Stomach (tissue), 9 donors: ENCODE data around the gene PDCD1. TPM values are rescaled to one million over a fixed set of nuclear protein-coding genes. Genes with fewer than 3 reads are reported as not detected.
A peak's percentile ranks its signal among the peaks of the same experiment; 100 is the strongest.

Source experiments
- DNase-seq, 2 donors: peaks; one replicate each; pipeline versions ENCODE4 v3.0.0 to v3.0.0-alpha.2; 2013 to 2019
- H3K27ac ChIP-seq, 5 donors: fragments of 200-600 bp in 4 of 5; sonication (generic) in 4 of 5; one replicate each; pipeline ENCODE4 v1.5.1; 2013 to 2019; ENCODE audit warnings: mild to moderate bottlenecking in 1 of 5, moderate library complexity in 1 of 5
- H3K27me3 ChIP-seq, 3 donors: fragments of 200-600 bp; sonication (generic); one replicate each; pipeline ENCODE4 v1.5.1; 2017 to 2019; ENCODE audit warnings: mixed run types in 1 of 3
- H3K36me3 ChIP-seq, 4 donors: fragments of 200-600 bp; sonication (generic); 1 replicate in 3 of 4; 2 replicates in 1 of 4; pipeline ENCODE4 v1.5.1; 2016 to 2019
- H3K4me1 ChIP-seq, 4 donors: fragments of 200-600 bp; sonication (generic); one replicate each; pipeline ENCODE4 v1.5.1; 2016 to 2019
- H3K4me3 ChIP-seq, 4 donors: fragments of 200-600 bp; sonication (generic) in 3 of 4; one replicate each; pipeline ENCODE4 v1.5.1; 2016 to 2019; ENCODE audit warnings: mild to moderate bottlenecking in 1 of 4
- H3K9me3 ChIP-seq, 4 donors: fragments of 200-600 bp; sonication (generic); one replicate each; pipeline ENCODE4 v1.5.1; 2016 to 2019
- EP300 ChIP-seq: sonication (generic); formaldehyde crosslinking; IDR thresholded peaks from one replicate; pipeline ENCODE4 v1.6.1; 2017; ENCODE audit warnings: antibody characterized with exemption
- POLR2A ChIP-seq, 4 donors: fragments of 450-650 bp; IDR thresholded peaks; one replicate each; pipeline ENCODE4 v1.6.1; 2016; ENCODE audit warnings: antibody characterized with exemption in 4 of 4, control low read depth in 2 of 4, mild to moderate bottlenecking in 1 of 4, moderate library complexity in 1 of 4
- POLR2AphosphoS5 ChIP-seq, 3 donors: sonication (generic); formaldehyde crosslinking; IDR thresholded peaks; one replicate each; pipeline ENCODE4 v1.6.1; 2016; ENCODE audit warnings: antibody characterized with exemption in 3 of 3
- WGBS, 5 donors: extraction: QIAGEN DNeasy Blood & Tissue Kit in 3 of 5; methylation state at CpG; one replicate each; pipeline versions ENCODE4 v1.1.5 to v1.1.7; 2013 to 2018; 5-methylcytosine and 5-hydroxymethylcytosine counted together
- intact Hi-C: fragments of 100-400 bp; cut with DNase I; formaldehyde crosslinking; loops from one replicate; pipeline ENCODE4 v1.15.1; 2023; ENCODE audit warnings: low total_unique reads
- polyA plus RNA-seq, 3 donors: library from polyadenylated mRNA; stranded (reverse); fragments of 200-250 nt; gene quantifications; one replicate each; pipeline ENCODE4 v1.2.3, GENCODE V29; 2013
- total RNA-seq, 5 donors: library from RNA; depleted of rRNA; stranded (reverse); fragments of >200 nt; gene quantifications; one replicate each; pipeline versions ENCODE4 v1.1.0 to v1.2.3, GENCODE V29; 2014 to 2016
- TF ChIP-seq, protein P1 (sequence below), 7 experiments: fragments of 450-650 bp in 4 of 7; fragments of 200-600 bp in 3 of 7; sonication (generic) in 3 of 7; IDR thresholded peaks; one replicate each; pipeline ENCODE4 v1.5.1; 2016 to 2019; ENCODE audit warnings: antibody characterized with exemption in 7 of 7, control low read depth in 2 of 7, mild to moderate bottlenecking in 1 of 7
- donor health status: healthy with polysubstance abuse.
- donor health status: Bipolar disorder and iron deficiency.
- donor health status: healthy.

Gene PDCD1
- total and polyA plus RNA-seq, 8 donors, result 0.18 to 2.2 (median 0.60) TPM; not detected in 3

DNA sequence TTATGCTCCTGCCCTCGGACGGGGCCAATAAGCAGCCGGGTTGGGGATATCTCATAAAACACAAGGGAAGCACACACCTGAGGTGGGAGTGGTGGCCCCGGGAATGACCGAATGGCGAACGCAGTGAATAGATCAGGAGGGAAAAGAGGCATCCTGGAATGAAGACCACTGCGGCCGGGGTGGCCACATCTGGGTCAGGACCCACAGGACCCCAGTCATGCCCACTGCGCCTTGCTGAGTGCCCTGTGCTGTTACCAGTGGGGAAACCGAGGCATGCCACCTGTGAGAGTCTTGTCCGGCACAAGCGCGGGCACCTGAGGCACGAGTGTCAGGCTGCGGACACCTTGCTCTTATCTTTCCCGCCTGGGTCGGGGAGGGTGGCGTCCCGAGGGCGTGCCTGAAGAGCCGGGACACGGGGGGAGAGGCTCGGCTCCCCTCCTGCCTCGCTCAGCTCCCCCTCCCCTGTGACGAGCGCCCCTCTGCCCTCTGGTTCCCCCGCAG lies 1.6 kb downstream of the PDCD1 start:
- intact Hi-C loops, result no loop called here
- peaks cover 7 to 32% (median 21%) of the 10 kb centered on the region in 4 donors for H3K4me1 ChIP-seq
- no peaks in the 10 kb centered on the region for H3K9me3 ChIP-seq
- no peak for DNase-seq
- H3K27ac ChIP-seq, result no peak overlapping the region
- TF ChIP-seq, protein P1, sequence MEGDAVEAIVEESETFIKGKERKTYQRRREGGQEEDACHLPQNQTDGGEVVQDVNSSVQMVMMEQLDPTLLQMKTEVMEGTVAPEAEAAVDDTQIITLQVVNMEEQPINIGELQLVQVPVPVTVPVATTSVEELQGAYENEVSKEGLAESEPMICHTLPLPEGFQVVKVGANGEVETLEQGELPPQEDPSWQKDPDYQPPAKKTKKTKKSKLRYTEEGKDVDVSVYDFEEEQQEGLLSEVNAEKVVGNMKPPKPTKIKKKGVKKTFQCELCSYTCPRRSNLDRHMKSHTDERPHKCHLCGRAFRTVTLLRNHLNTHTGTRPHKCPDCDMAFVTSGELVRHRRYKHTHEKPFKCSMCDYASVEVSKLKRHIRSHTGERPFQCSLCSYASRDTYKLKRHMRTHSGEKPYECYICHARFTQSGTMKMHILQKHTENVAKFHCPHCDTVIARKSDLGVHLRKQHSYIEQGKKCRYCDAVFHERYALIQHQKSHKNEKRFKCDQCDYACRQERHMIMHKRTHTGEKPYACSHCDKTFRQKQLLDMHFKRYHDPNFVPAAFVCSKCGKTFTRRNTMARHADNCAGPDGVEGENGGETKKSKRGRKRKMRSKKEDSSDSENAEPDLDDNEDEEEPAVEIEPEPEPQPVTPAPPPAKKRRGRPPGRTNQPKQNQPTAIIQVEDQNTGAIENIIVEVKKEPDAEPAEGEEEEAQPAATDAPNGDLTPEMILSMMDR (IDR thresholded peaks at IDR 0.05), result no peak
- no peak for TF ChIP-seq POLR2A (IDR thresholded peaks at IDR 0.05)
- TF ChIP-seq EP300, result no peak
- no peak for TF ChIP-seq POLR2AphosphoS5 (IDR thresholded peaks at IDR 0.05)
- WGBS, 5 donors, result 74 to 85% (median 83%) methylated on average over 19 to 28 of the region's 28 CpGs
- H3K27me3 ChIP-seq, result peaks cover 0 to 50% (median 3%) of the 10 kb centered on the region in 3 donors
- no peaks in the 10 kb centered on the region for H3K36me3 ChIP-seq
- peak overlapping the region in 2 of 4 donors; percentile 30 to 31 for H3K4me3 ChIP-seq

GRCh38 chr2:241855888-241856422 lies 2.7 kb downstream of the PDCD1 start:
- intact Hi-C loops, result no loop called here
- TF ChIP-seq POLR2AphosphoS5 (IDR thresholded peaks at IDR 0.05) (no peak), POLR2A (IDR thresholded peaks at IDR 0.05) (no peak), EP300 (no peak)
- TF ChIP-seq, protein P1 (IDR thresholded peaks at IDR 0.05), result no peak
- Histone ChIP-seq H3K27me3 (peaks cover 0 to 43% (median 3%) of the 10 kb centered on the region in 3 donors), H3K27ac (no peak overlapping the region), H3K36me3 (no peaks in the 10 kb centered on the region), H3K9me3 (no peaks in the 10 kb centered on the region), H3K4me3 (no peak overlapping the region), H3K4me1 (peaks cover 7 to 32% (median 21%) of the 10 kb centered on the region in 4 donors)
- WGBS, 5 donors, result 75 to 83% (median 80%) methylated on average over 19 to 20 of the region's 20 CpGs
- DNase-seq, result no peak

- Histone ChIP-seq H3K36me3 (no peaks in the 10 kb centered on the region), H3K9me3 (no peaks in the 10 kb centered on the region), H3K4me1 (peaks cover 7 to 29% (median 20%) of the 10 kb centered on the region in 4 donors), H3K27ac (no peak overlapping the region), H3K4me3 (no peak overlapping the region), H3K27me3 (peaks cover 0 to 40% (median 0%) of the 10 kb centered on the region in 3 donors)
- WGBS, 5 donors, result 75 to 82% (median 79%) methylated on average over 11 to 18 of the region's 18 CpGs
- TF ChIP-seq POLR2AphosphoS5 (IDR thresholded peaks at IDR 0.05) (no peak), EP300 (no peak), POLR2A (IDR thresholded peaks at IDR 0.05) (no peak)
- TF ChIP-seq, protein P1 (IDR thresholded peaks at IDR 0.05), result no peak
- intact Hi-C loops, result no loop called here
- DNase-seq, result no peak
These were observed 3.3 kb downstream of the PDCD1 start for GRCh38 chr2:241855245-241855887.

DNA sequence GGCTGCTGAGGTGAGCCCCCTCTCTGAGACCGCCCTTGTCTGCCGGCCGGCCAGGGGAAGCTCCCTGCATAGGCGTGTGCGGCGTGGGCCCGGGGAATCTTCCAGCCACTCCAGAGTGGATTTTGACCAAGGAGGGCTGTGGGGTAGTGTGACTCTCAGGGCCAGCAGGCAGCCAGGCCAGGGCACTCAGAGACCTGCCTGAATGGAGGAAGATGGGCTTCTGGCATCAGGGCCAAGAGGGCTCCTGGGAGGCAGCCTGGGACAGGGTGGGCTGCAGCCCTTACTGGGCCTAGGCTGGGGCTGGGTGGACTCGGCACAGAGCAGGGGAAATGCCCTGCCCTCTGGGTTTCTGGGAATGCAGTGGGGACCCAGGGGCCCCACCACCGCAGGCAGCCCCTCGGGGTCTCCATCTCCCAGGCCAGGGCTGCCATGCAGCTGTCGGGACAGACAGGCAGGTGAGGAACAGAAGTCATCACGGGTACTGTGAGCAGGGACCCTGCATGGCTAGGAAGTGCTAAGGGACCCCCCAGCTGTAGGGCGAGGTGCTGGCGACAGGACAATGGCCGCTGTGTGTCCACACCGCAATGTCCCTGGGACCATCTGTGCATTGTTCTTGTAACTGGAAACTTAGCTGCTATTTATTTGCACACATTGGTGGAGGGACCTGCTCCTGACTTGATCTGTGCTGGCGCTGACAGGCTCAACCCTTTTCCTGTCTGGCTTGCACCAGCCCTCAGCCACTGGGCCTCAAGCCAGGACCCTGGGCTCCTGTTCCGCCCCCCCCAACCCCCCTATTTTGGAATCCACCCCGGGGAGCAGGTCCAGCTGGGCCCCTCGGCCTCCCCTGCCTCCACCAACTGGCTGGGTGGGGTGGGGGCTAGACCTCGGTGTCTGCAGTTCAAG lies 4.1 kb downstream of the PDCD1 start:
- Histone ChIP-seq H3K27me3 (peaks cover 0 to 40% (median 0%) of the 10 kb centered on the region in 3 donors), H3K9me3 (no peaks in the 10 kb centered on the region), H3K4me1 (peaks cover 2 to 21% (median 14%) of the 10 kb centered on the region in 4 donors), H3K4me3 (no peak overlapping the region), H3K27ac (no peak overlapping the region), H3K36me3 (no peaks in the 10 kb centered on the region)
- no peak for TF ChIP-seq POLR2AphosphoS5 (IDR thresholded peaks at IDR 0.05)
- TF ChIP-seq POLR2A (IDR thresholded peaks at IDR 0.05), result no peak
- intact Hi-C loops, result no loop called here
- DNase-seq, result no peak
- WGBS, 5 donors, result 52 to 61% (median 57%) methylated on average over 8 to 21 of the region's 21 CpGs
